Left lung (tissue), 10 donors: ENCODE measurements around the gene CEACAM21. TPM values are rescaled to one million over a fixed set of nuclear protein-coding genes. Genes with fewer than 3 reads are reported as not detected.
A peak's percentile ranks its signal among the peaks of the same experiment; 100 is the strongest.

Experiments used
- ATAC-seq: fragments of 200-7000 bp; cut with Tn5 transposase; one replicate; pipeline ENCODE4 v1.9.1; 2020; ENCODE audit warnings: moderate library complexity
- DNase-seq, 4 donors: peaks; one replicate each; pipeline ENCODE4 v3.0.0-alpha.2; 2013 to 2020
- H3K27ac ChIP-seq, 2 donors: fragments of 200-600 bp; sonication (generic) in 1 of 2; one replicate each; pipeline versions ENCODE4 v1.5.0 to v1.8.0; 2020 to 2021
- H3K27me3 ChIP-seq, 2 donors: fragments of 200-600 bp; sonication (generic) in 1 of 2; one replicate each; pipeline versions ENCODE4 v1.5.0 to v1.8.0; 2020 to 2021
- H3K36me3 ChIP-seq, 2 donors: fragments of 200-600 bp; sonication (generic) in 1 of 2; one replicate each; pipeline versions ENCODE4 v1.5.0 to v1.8.0; 2020 to 2021
- H3K4me1 ChIP-seq, 2 donors: fragments of 200-600 bp; one replicate each; pipeline ENCODE4 v1.8.0; 2021
- H3K4me3 ChIP-seq, 2 donors: fragments of 200-600 bp; sonication (generic) in 1 of 2; one replicate each; pipeline versions ENCODE4 v1.5.0 to v1.8.0; 2020 to 2021; ENCODE audit warnings: mild to moderate bottlenecking in 1 of 2
- H3K9me3 ChIP-seq, 2 donors: fragments of 200-600 bp; sonication (generic) in 1 of 2; one replicate each; pipeline versions ENCODE4 v1.5.0 to v1.8.0; 2020 to 2021
- intact Hi-C, 2 donors: fragments of 100-400 bp; cut with DNase I; formaldehyde crosslinking; loops; one replicate each; pipeline versions ENCODE4 v1.11.2 to v1.14.2; 2022
- polyA plus RNA-seq, 6 donors: library from polyadenylated mRNA; unstranded; fragments of 120-200 nt; gene quantifications; one replicate each; pipeline ENCODE4 v1.2.1, GENCODE V29; 2013; ENCODE audit not compliant: insufficient read length in 6 of 6
- total RNA-seq, 2 donors: library from RNA; stranded (reverse); fragmentation: NEBNext Ultra II Directional; extraction: Animal tissue kit (Norgen Biotek cat#: 25700); gene quantifications; one replicate each; pipeline ENCODE4 v1.2.1, GENCODE V29; 2021
- TF ChIP-seq, protein P1 (sequence below), 2 donors: fragments of 200-600 bp; sonication (generic) in 1 of 2; IDR thresholded peaks; one replicate each; pipeline versions ENCODE4 v1.5.0 to v1.8.0; 2021; ENCODE audit warnings: antibody characterized with exemption in 2 of 2
- donor health status: DM: no; HTN: yes; CAD: no.
- donor health status: DM: no; HTN: no; CAD: no.

The CEACAM21 gene
- total and polyA plus RNA-seq, 8 donors, result 3.9 to 8.9 (median 7.1) TPM

GRCh38 chr19:41620171-41620570 is 44.2 kb downstream of the CEACAM21 start:
- H3K9me3 ChIP-seq, result no peaks in the 10 kb centered on the region
- no peak overlapping the region for H3K4me3 ChIP-seq
- DNase-seq, result no peak
- no peaks in the 10 kb centered on the region for H3K36me3 ChIP-seq
- TF ChIP-seq, protein P1, sequence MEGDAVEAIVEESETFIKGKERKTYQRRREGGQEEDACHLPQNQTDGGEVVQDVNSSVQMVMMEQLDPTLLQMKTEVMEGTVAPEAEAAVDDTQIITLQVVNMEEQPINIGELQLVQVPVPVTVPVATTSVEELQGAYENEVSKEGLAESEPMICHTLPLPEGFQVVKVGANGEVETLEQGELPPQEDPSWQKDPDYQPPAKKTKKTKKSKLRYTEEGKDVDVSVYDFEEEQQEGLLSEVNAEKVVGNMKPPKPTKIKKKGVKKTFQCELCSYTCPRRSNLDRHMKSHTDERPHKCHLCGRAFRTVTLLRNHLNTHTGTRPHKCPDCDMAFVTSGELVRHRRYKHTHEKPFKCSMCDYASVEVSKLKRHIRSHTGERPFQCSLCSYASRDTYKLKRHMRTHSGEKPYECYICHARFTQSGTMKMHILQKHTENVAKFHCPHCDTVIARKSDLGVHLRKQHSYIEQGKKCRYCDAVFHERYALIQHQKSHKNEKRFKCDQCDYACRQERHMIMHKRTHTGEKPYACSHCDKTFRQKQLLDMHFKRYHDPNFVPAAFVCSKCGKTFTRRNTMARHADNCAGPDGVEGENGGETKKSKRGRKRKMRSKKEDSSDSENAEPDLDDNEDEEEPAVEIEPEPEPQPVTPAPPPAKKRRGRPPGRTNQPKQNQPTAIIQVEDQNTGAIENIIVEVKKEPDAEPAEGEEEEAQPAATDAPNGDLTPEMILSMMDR (IDR thresholded peaks at IDR 0.05), result no peak
- intact Hi-C loops, result no loop called here
- H3K27me3 ChIP-seq, result peaks cover 0 to 7% of the 10 kb centered on the region in 2 donors
- H3K27ac ChIP-seq, result peak overlapping the region in 1 of 2 donors; percentile 76
- ATAC-seq, result no peak
- H3K4me1 ChIP-seq, result peaks cover 0 to 92% of the 10 kb centered on the region in 2 donors

DNA sequence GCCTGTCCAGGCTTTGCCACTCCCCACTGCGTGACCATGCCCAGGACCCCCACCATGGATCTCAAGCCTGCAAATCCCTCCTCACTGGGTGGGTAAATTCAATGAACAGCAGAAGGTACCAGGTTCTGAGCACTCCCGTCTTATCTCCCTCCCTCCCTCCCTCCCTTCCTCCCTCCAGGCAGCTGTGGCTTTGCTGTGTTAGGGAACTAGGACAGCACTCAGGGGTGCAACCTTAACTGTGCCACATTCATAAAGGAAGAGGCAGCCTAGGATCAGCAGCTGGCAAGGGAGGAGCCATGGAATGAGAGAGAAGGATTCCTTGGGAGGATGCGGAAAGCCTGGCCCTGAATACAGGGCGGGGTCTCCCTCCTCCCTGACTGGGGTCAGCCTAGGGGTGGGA is 45.3 kb downstream of the CEACAM21 start:
- H3K27ac ChIP-seq, result peak overlapping the region in 1 of 2 donors; percentile 76
- ATAC-seq, result no peak
- intact Hi-C loops, result no loop called here
- H3K36me3 ChIP-seq, result no peaks in the 10 kb centered on the region
- H3K4me3 ChIP-seq, result peak overlapping the region in 1 of 2 donors; percentile 11
- H3K4me1 ChIP-seq, result peaks cover 0 to 87% of the 10 kb centered on the region in 2 donors
- no peak for DNase-seq
- TF ChIP-seq, protein P1 (IDR thresholded peaks at IDR 0.05), result no peak
- H3K27me3 ChIP-seq, result peaks cover 0 to 7% of the 10 kb centered on the region in 2 donors
- H3K9me3 ChIP-seq, result no peaks in the 10 kb centered on the region

GRCh38 chr19:41621654-41622053 is 45.7 kb downstream of the CEACAM21 start:
- H3K36me3 ChIP-seq, result no peaks in the 10 kb centered on the region
- no peaks in the 10 kb centered on the region for H3K9me3 ChIP-seq
- H3K27me3 ChIP-seq, result peaks cover 0 to 8% of the 10 kb centered on the region in 2 donors
- H3K4me1 ChIP-seq, result peaks cover 0 to 83% of the 10 kb centered on the region in 2 donors
- peak overlapping the region in 1 of 2 donors; percentile 76 for H3K27ac ChIP-seq
- peak; percentile 28 for ATAC-seq
- peak overlapping the region in 1 of 2 donors; percentile 11 for H3K4me3 ChIP-seq
- TF ChIP-seq, protein P1 (IDR thresholded peaks at IDR 0.05), result no peak
- intact Hi-C loops, result no loop called here
- no peak for DNase-seq

DNA sequence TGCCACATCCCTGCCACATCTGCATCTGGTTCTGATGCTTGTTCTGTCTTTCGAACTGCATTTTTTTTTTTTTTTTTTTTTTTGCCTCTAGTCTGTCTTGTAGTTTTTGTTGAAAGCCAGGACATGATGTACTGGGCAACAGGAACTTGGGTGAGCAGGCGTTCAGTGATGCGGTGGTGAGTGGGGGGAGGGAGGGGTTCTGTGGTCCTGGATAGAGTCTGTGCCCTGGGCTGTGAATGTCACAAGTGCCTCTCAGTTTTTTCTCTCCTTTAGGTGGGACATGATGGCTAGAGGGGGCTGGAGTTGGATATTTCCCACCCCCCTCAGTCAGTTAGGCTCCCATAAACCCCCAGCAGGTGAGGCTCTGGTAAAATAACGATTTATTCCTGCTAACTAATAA is 47.4 kb downstream of the CEACAM21 start:
- no peak for DNase-seq
- Histone ChIP-seq H3K27me3 (peaks cover 0 to 25% of the 10 kb centered on the region in 2 donors), H3K4me3 (peak overlapping the region in 1 of 2 donors; percentile 38), H3K36me3 (no peaks in the 10 kb centered on the region), H3K4me1 (peaks cover 0 to 84% of the 10 kb centered on the region in 2 donors), H3K27ac (peak overlapping the region in 1 of 2 donors; percentile 76), H3K9me3 (no peaks in the 10 kb centered on the region)
- intact Hi-C loops, result no loop called here
- no peak for ATAC-seq
- TF ChIP-seq, protein P1 (IDR thresholded peaks at IDR 0.05), result no peak

- Histone ChIP-seq H3K4me3 (peak overlapping the region in 1 of 2 donors; percentile 38), H3K9me3 (no peaks in the 10 kb centered on the region), H3K27me3 (peaks cover 0 to 26% of the 10 kb centered on the region in 2 donors), H3K27ac (peak overlapping the region in 1 of 2 donors; percentile 76), H3K36me3 (no peaks in the 10 kb centered on the region), H3K4me1 (peaks cover 0 to 72% of the 10 kb centered on the region in 2 donors)
- TF ChIP-seq, protein P1 (IDR thresholded peaks at IDR 0.05), result no peak
- DNase-seq (no peak), ATAC-seq (no peak)
- intact Hi-C loops, result no loop called here
Observed at GRCh38 chr19:41624515-41624914, 48.5 kb downstream of the CEACAM21 start.
